ENCODE results near the gene ZNF473. TPM values are rescaled to one million over a fixed set of nuclear protein-coding genes. Genes with fewer than 3 reads are reported as not detected.

The ZNF473 gene
- total RNA-seq: 9.6 and 12.5 TPM in 2 replicates

DNA sequence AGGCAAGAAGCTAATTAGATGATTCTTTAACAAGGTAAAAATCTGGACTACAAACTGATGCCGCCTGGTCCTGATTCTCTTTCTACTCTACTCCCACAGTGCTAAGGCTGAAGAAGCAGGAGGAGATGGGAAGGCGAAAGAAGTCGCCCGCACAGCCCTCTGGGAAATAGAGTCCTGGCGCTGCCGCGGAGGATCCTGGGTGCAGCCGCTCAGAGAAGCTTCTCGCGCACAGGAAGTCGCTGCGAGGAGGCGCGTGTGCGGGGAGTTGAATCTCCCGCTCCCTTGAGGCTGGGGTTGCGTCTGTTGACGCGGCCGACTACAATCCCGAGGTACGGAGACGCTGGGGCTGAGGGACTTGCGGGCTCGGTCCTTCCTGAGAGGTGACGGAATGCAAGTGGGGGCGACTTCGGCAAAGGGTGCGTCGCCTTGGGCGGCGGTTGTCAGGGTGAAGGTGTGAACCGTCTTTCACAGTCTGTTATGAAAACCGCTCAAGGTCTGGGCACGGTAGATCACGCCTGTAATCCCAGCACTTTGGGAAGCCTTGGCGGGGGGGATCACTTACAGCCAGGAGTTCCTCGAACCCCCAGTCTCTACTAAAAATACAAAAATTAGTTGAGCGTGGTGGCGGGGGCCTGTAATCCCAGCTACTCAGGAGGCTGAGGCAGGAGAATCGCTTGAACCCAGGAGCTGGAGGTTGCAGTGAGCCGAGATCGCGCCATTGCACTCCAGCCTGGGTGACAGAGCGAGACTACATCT lies at the start of gene ZNF473:
Gene ZNF473 (plus strand): TSS at position 212 of the 756 bp plus-strand sequence. CDS start 5,078 bp downstream, outside the sequence.

DNA sequence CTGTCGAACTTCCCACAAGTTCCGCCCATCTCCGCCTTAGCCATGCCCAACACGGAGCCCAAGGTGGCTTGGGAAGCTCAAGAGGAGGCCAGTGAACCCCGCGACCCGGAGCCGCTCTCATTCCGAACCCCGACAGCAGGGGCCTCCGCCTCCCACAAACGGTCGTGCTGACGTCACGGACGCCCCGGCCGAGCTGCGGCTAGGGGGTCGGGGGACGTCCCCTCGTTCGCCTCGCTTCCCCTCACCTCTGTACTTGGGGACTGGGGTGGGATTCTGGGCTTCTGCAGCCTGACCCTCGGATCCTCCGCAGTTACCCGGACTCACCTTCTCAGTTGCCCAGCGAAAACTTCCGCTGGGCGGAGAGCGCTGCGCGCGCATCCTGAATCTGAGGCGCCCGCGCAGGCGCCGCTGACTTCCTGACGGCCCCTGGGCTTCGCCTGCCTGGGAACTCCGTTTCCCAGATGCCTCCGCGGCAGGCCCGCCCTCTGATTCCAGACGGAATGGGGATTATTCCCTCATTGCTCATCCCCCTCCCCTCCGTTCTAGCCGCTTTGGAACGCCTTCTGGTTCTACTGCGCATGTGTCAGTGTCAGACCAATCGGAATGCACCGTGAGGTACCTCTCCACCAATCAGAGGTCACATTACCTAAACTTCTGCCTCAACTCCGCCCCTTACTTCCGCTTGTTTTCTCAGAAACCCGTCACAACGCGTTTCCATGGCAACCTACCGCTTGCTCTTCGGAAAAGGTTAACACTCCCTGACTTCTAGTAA lies 597 bp upstream of the ZNF473 start, which contains the start of gene VRK3:
Gene VRK3 (minus strand): TSS at position 351 of the 772 bp plus-strand sequence. CDS start 9,210 bp downstream, outside the sequence.

Other genes starting within 250 kb of the ZNF473 start
- gene FUZ, start 212.7 kb upstream of the ZNF473 start, total RNA-seq: 16.4 and 23.1 TPM in 2 replicates
- gene MED25, start 207.7 kb upstream of the ZNF473 start, total RNA-seq: 14.9 and 16.2 TPM in 2 replicates
- gene PTOV1, start 174.8 kb upstream of the ZNF473 start, total RNA-seq: 36.4 and 49.5 TPM in 2 replicates
- 33.8 and 55.5 TPM in 2 replicates for gene PNKP, start 158.4 kb upstream of the ZNF473 start, total RNA-seq
- 13.2 and 13.5 TPM in 2 replicates for gene AKT1S1, start 148.7 kb upstream of the ZNF473 start, total RNA-seq
- gene TBC1D17, start 148.3 kb upstream of the ZNF473 start, total RNA-seq: 15.6 and 16.5 TPM in 2 replicates
- gene IL4I1, start 129.1 kb upstream of the ZNF473 start, total RNA-seq: 0.20 and 1.1 TPM in 2 replicates
- 5.9 and 6.8 TPM in 2 replicates for gene ATF5, start 96.8 kb upstream of the ZNF473 start, total RNA-seq
- 26.8 and 45.5 TPM in 2 replicates for gene NUP62, start 96.5 kb upstream of the ZNF473 start, total RNA-seq
- gene SIGLEC11, start 64.8 kb upstream of the ZNF473 start, total RNA-seq: not detected in 2 replicates
- 21.7 and 26.8 TPM in 2 replicates for gene VRK3, start 633 bp upstream of the ZNF473 start, total RNA-seq
- gene IZUMO2, start 137.3 kb downstream of the ZNF473 start, total RNA-seq: not detected in 2 replicates
- not detected in 2 replicates for gene MYH14, start 177.6 kb downstream of the ZNF473 start, total RNA-seq